ENCODE results near the gene EGFR.

DNA sequence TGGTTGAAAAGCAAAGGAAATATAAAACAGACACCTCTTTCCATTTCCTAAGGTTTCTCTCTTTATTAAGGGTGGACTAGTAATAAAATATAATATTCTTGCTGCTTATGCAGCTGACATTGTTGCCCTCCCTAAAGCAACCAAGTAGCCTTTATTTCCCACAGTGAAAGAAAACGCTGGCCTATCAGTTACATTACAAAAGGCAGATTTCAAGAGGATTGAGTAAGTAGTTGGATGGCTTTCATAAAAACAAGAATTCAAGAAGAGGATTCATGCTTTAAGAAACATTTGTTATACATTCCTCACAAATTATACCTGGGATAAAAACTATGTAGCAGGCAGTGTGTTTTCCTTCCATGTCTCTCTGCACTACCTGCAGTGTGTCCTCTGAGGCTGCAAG is 191.9 kb downstream of the EGFR start:
- TF ChIP-seq, protein P1, sequence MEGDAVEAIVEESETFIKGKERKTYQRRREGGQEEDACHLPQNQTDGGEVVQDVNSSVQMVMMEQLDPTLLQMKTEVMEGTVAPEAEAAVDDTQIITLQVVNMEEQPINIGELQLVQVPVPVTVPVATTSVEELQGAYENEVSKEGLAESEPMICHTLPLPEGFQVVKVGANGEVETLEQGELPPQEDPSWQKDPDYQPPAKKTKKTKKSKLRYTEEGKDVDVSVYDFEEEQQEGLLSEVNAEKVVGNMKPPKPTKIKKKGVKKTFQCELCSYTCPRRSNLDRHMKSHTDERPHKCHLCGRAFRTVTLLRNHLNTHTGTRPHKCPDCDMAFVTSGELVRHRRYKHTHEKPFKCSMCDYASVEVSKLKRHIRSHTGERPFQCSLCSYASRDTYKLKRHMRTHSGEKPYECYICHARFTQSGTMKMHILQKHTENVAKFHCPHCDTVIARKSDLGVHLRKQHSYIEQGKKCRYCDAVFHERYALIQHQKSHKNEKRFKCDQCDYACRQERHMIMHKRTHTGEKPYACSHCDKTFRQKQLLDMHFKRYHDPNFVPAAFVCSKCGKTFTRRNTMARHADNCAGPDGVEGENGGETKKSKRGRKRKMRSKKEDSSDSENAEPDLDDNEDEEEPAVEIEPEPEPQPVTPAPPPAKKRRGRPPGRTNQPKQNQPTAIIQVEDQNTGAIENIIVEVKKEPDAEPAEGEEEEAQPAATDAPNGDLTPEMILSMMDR (IDR thresholded peaks at IDR 0.05), result no peak
- no peak for TF ChIP-seq POLR2A (IDR thresholded peaks at IDR 0.05)
